GM18951 (cell line): ENCODE data around the gene PRRC1.
"Not testable (repeated sequence)": the region's sequence is repeated elsewhere in the genome, so short reads cannot be mapped to it uniquely, and the experiment has no call there.

Experiments
- POLR2A ChIP-seq: IDR thresholded peaks from 4 replicates; pipeline ENCODE4 v1.6.1; 2011; ENCODE audit warnings: mild to moderate bottlenecking; ENCODE audit not compliant: insufficient read length, insufficient read depth; ENCODE audit errors: extremely low read depth
- in situ Hi-C: fragments of 300-500 bp; cut with MboI; formaldehyde crosslinking; loops from one replicate; pipeline ENCODE4 v1.12.0; 2022; ENCODE audit warnings: low sequenced_read_pairs, mixed read lengths, inconsistent platforms; ENCODE audit not compliant: unreplicated experiment

PRRC1 gene

GRCh38 chr5:127517110-127517479 lies 345 bp upstream of the PRRC1 start:
- TF ChIP-seq POLR2A: no peak
- in situ Hi-C loops: no loop called here

- TF ChIP-seq POLR2A: no peak
- in situ Hi-C loops: no loop called here
Measured at GRCh38 chr5:127518319-127518621, 830 bp downstream of the PRRC1 start.

DNA sequence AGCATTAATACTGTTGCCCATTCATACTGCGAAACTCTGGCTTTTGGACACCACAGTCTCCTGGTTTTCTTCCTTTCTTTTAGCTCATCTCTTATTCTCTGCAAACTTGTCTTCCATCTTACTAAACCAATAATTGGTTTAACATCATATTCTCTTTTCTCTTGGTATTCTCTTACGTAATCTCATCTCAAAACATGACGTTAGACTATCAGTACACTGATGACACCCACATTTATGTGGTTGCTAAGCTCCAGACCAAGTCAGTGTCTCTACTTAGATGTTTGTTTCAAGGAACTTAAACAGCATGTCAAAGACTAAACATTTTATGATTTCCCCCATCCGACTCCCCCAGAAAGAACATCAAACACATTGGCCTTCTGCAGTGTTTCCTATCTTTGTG lies 2.1 kb downstream of the PRRC1 start:
- in situ Hi-C loops: no loop called here
- TF ChIP-seq POLR2A: no peak

GRCh38 chr5:127521138-127521770 lies 3.8 kb downstream of the PRRC1 start:
- in situ Hi-C loops: no loop called here
- no peak for TF ChIP-seq POLR2A

DNA sequence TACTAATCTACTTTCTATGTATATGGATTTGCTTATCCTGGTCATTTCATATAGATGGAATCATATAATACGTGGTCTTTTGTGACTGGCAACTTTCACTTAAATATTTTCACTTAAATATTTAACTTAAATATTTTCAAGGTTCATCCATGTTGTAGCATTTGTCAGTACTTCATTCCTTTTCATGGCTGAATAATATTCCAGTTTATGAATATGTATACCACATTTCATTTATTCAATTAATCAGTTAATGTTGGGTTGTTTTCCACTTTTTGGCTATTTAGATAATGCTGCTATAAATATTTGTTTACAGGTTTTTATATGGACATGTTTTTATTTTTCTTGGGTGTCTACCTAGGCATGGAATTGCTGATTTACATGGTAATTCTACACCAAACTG lies 7.7 kb downstream of the PRRC1 start:
- in situ Hi-C loops: no loop called here
- TF ChIP-seq POLR2A: no peak

DNA sequence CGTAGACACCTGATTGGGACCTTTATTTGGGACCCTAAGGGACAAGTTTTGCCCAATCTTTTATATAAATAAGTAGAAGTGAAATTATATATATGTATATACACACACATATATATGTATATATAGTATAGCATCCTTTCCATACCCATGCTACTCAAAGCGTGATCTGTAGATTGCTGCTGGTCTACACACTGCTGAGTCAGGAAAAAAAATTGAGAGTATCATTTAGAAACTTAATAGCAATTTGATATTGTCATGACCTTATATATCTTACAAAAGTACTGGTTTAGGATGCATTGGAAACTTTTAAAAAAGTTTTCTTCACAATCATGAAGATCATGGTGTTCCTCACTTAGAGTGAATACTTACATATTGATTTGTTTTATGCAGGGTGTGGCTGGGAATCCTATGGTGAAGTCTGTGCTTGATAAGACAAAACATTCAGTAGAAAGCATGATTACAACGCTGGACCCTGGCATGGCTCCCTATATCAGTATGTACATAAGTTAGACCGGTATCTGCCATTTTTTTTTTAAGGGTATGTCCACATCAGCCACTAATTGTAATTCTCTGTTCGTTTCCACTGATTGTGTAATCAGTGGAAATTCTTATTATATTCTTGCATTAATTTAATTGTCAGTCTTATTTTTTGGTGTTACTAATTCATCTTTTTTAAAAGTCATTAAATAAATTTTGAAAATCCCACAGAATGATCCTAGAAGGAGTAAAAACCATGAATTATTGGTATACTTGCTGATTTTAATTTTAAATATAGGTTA lies 12.7 kb downstream of the PRRC1 start:
- in situ Hi-C loops: no loop called here
- no peak for TF ChIP-seq POLR2A

DNA sequence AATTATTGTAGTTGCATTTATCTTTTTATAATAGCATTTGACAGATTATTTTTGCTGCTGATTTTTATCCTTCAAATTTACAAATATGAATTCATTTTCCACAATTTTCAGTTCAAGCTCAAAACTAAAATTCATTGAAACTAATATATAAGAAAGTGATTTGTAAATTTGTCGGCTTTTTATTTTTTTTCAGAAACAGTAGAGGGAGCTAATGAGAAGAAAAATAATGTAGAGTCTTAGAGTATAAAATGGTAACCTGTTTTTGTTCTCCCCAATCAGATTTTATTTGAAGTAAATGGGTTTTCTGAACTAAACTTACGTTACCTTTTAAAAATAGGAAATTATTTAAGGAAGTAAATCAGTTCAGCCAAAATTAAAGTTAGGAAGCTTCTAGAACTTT lies 19.2 kb downstream of the PRRC1 start:
- TF ChIP-seq POLR2A: no peak
- in situ Hi-C loops: no loop called here

GRCh38 chr5:127540553-127540952 lies 23.1 kb downstream of the PRRC1 start:
- in situ Hi-C loops: not testable (repeated sequence)

GRCh38 chr5:127545249-127545648 lies 27.8 kb downstream of the PRRC1 start:
- in situ Hi-C loops: not testable (repeated sequence)

- in situ Hi-C loops: no loop called here
Measured at GRCh38 chr5:127549551-127549950, 32.1 kb downstream of the PRRC1 start.

GRCh38 chr5:127550652-127551409 lies 33.4 kb downstream of the PRRC1 start:
- TF ChIP-seq POLR2A: no peak
- in situ Hi-C loops: loop anchor here (25.0 kb wide), 2 partner anchors 311 to 961 kb away; no protein-coding TSS in a partner anchor

More at GRCh38 chr5:127549551-127549950, 32.1 kb downstream of the PRRC1 start:
- no peak for TF ChIP-seq POLR2A

DNA sequence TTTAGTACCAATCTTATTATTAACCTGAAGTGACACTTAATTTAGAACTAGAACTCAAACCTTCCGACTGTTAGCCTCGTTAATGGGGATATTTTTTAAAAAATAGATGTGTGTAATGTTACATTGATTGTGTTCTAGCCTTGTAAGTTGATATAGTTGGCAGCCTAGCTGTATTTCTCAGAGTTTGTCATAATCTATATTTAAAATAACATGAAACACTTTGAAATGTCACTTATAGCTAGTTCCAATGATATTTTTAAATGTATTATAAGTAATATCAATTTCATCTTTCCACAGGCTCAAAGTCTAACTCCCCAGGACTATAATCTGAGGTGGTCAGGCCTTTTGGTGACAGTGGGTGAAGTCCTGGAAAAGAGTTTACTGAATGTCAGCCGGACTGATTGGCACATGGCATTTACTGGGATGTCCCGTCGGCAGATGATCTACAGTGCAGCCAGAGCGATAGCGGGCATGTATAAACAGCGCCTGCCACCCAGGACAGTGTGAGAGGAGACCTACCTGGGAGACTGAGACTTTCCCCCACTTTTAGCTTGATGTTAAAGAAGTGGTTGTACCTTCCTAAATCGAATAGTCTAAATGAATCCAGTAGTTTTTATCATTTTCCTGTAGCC lies 34.1 kb downstream of the PRRC1 start:
- in situ Hi-C loops: loop anchor here (25.0 kb wide), 2 partner anchors 311 to 961 kb away; no protein-coding TSS in a partner anchor

GRCh38 chr5:127555826-127556225 lies 38.4 kb downstream of the PRRC1 start:
- in situ Hi-C loops: loop anchor here (25.0 kb wide), 2 partner anchors 306 to 956 kb away; no protein-coding TSS in a partner anchor
- no peak for TF ChIP-seq POLR2A

More for the DNA sequence above, 34.1 kb downstream of the PRRC1 start:
- TF ChIP-seq POLR2A: no peak

- in situ Hi-C loops: loop anchor here (25.0 kb wide), 2 partner anchors 306 to 956 kb away; no protein-coding TSS in a partner anchor
- no peak for TF ChIP-seq POLR2A
Measured at GRCh38 chr5:127556609-127557334, 39.3 kb downstream of the PRRC1 start.
